H9 (cell line): ENCODE data around the gene PLEKHF1. TPM values are rescaled to one million over a fixed set of nuclear protein-coding genes. Genes with fewer than 3 reads are reported as not detected.

Experiments used
- DNase-seq: peaks from one replicate; pipeline ENCODE4 v3.0.0-alpha.2; 2017
- H2AFZ ChIP-seq: one replicate; pipeline ENCODE4 v1.6.1; 2013; ENCODE audit warnings: mild to moderate bottlenecking, low read length, control low read depth, moderate library complexity
- H2AK5ac ChIP-seq: 2 replicates; pipeline ENCODE4 v1.6.1; 2013; ENCODE audit warnings: low read length, control low read depth, mixed read lengths; ENCODE audit not compliant: insufficient read length
- H2BK120ac ChIP-seq: one replicate; pipeline ENCODE4 v1.6.1; 2013; ENCODE audit warnings: low read depth, mild to moderate bottlenecking, low read length, control low read depth, inconsistent platforms; ENCODE audit not compliant: poor library complexity, severe bottlenecking
- H2BK12ac ChIP-seq: 2 replicates; pipeline ENCODE4 v1.6.1; 2013; ENCODE audit warnings: low read length, control low read depth, mixed read lengths, low read depth; ENCODE audit not compliant: insufficient read length
- H2BK15ac ChIP-seq: 2 replicates; pipeline ENCODE4 v1.6.1; 2013; ENCODE audit warnings: low read depth, low read length, control low read depth
- H2BK20ac ChIP-seq: one replicate; pipeline ENCODE4 v1.6.1; 2013; ENCODE audit warnings: low read depth, mild to moderate bottlenecking, low read length, control low read depth, inconsistent platforms; ENCODE audit not compliant: poor library complexity, severe bottlenecking
- H2BK5ac ChIP-seq: 2 replicates; pipeline ENCODE4 v1.6.1; 2013; ENCODE audit warnings: low read length, control low read depth, mixed read lengths; ENCODE audit not compliant: insufficient read length
- H3K14ac ChIP-seq: 2 replicates; pipeline ENCODE4 v1.6.1; 2013; ENCODE audit warnings: low read length, control low read depth; ENCODE audit not compliant: insufficient read depth
- H3K18ac ChIP-seq: 2 replicates; pipeline ENCODE4 v1.6.1; 2013; ENCODE audit warnings: low read depth, mild to moderate bottlenecking, mixed read lengths, low read length, control low read depth; ENCODE audit not compliant: insufficient read length
- H3K23ac ChIP-seq: 2 replicates; pipeline ENCODE4 v1.6.1; 2013; ENCODE audit warnings: low read length, control low read depth, mixed read lengths, low read depth; ENCODE audit not compliant: insufficient read length
- H3K23me2 ChIP-seq: 2 replicates; pipeline ENCODE4 v1.6.1; 2013; ENCODE audit warnings: low read depth, mild to moderate bottlenecking, mixed read lengths, low read length, control low read depth; ENCODE audit not compliant: insufficient read length, poor library complexity, severe bottlenecking
- H3K27ac ChIP-seq: 2 replicates; pipeline ENCODE4 v1.5.1; 2013; ENCODE audit warnings: low read length, control low read depth, mixed read lengths, low read depth; ENCODE audit not compliant: insufficient read length
- H3K27me3 ChIP-seq: 2 replicates; pipeline ENCODE4 v1.6.1; 2013; ENCODE audit warnings: low read length, control low read depth, inconsistent platforms; ENCODE audit not compliant: insufficient read depth
- H3K4ac ChIP-seq: 2 replicates; pipeline ENCODE4 v1.6.1; 2013; ENCODE audit warnings: low read depth, mild to moderate bottlenecking, control low read depth, inconsistent platforms, low read length, moderate library complexity
- H3K4me1 ChIP-seq: 2 replicates; pipeline ENCODE4 v1.6.1; 2013; ENCODE audit warnings: low read length, control low read depth, inconsistent platforms; ENCODE audit not compliant: insufficient read depth
- H3K4me2 ChIP-seq: 2 replicates; pipeline ENCODE4 v1.6.1; 2013; ENCODE audit warnings: low read length, control low read depth, mixed read lengths; ENCODE audit not compliant: insufficient read length, insufficient read depth
- H3K56ac ChIP-seq: 2 replicates; pipeline ENCODE4 v1.6.1; 2013; ENCODE audit warnings: low read depth, mild to moderate bottlenecking, mixed read lengths, low read length, control low read depth; ENCODE audit not compliant: insufficient read length
- H3K79me1 ChIP-seq: 2 replicates; pipeline ENCODE4 v1.6.1; 2013; ENCODE audit warnings: low read depth, mild to moderate bottlenecking, moderate library complexity, low read length, control low read depth, inconsistent platforms; ENCODE audit not compliant: insufficient read depth, poor library complexity, severe bottlenecking
- H3K79me2 ChIP-seq: 2 replicates; pipeline ENCODE4 v1.6.1; 2013; ENCODE audit warnings: low read length, control low read depth, inconsistent platforms; ENCODE audit not compliant: insufficient read depth
- H3K9ac ChIP-seq: 2 replicates; pipeline ENCODE4 v1.6.1; 2013; ENCODE audit warnings: low read length, control low read depth, mixed read lengths; ENCODE audit not compliant: insufficient read length; ENCODE audit errors: extremely low read depth
- H3K9me3 ChIP-seq: one replicate; pipeline ENCODE4 v1.6.1; 2013; ENCODE audit warnings: low read depth, low read length, inconsistent platforms; ENCODE audit not compliant: control insufficient read depth
- H3T11ph ChIP-seq: one replicate; pipeline ENCODE4 v1.6.1; 2013; ENCODE audit warnings: mild to moderate bottlenecking, low read length, control low read depth, inconsistent platforms
- H4K20me1 ChIP-seq: one replicate; pipeline ENCODE4 v1.6.1; 2013; ENCODE audit not compliant: control insufficient read depth, insufficient read length, insufficient read depth
- H4K5ac ChIP-seq: 2 replicates; pipeline ENCODE4 v1.6.1; 2013; ENCODE audit warnings: low read depth, mild to moderate bottlenecking, mixed read lengths, low read length, control low read depth; ENCODE audit not compliant: insufficient read length
- H4K8ac ChIP-seq: replicated peaks from 2 replicates; pipeline ENCODE4 v1.6.1; 2013; ENCODE audit warnings: low read length, control low read depth, mixed read lengths, low read depth; ENCODE audit not compliant: insufficient read length
- H4K91ac ChIP-seq: 2 replicates; pipeline ENCODE4 v1.6.1; 2013; ENCODE audit warnings: low read depth, mild to moderate bottlenecking, moderate library complexity, mixed read lengths, low read length, control low read depth; ENCODE audit not compliant: insufficient read length
- H3K27ac Mint-ChIP-seq, 3 experiments: 2 replicates in 2 of 3; 3 replicates in 1 of 3; pipeline ENCODE4 v1.8.0; 2020 to 2021; ENCODE audit warnings: mixed read lengths in 3 of 3, mild to moderate bottlenecking in 1 of 3, moderate library complexity in 1 of 3
- H3K27me3 Mint-ChIP-seq: 2 replicates; pipeline ENCODE4 v1.8.0; 2021; ENCODE audit warnings: low read depth, mild to moderate bottlenecking, moderate library complexity, mixed read lengths
- H3K36me3 Mint-ChIP-seq, 3 experiments: 2 replicates in 2 of 3; 3 replicates in 1 of 3; pipeline ENCODE4 v1.8.0; 2020 to 2021; ENCODE audit warnings: low read depth in 3 of 3, mixed read lengths in 3 of 3; ENCODE audit not compliant: insufficient read depth in 1 of 3
- H3K4me1 Mint-ChIP-seq, 2 experiments: 2 replicates each; pipeline ENCODE4 v1.8.0; 2020; ENCODE audit warnings: mixed read lengths in 2 of 2
- H3K4me3 Mint-ChIP-seq, 2 experiments: 2 replicates in 1 of 2; 3 replicates in 1 of 2; pipeline ENCODE4 v1.8.0; 2020 to 2021; ENCODE audit warnings: mild to moderate bottlenecking in 2 of 2, mixed read lengths in 2 of 2, moderate library complexity in 1 of 2
- H3K9me3 Mint-ChIP-seq, 2 experiments: 2 replicates in 1 of 2; 3 replicates in 1 of 2; pipeline ENCODE4 v1.8.0; 2020; ENCODE audit warnings: mild to moderate bottlenecking in 2 of 2, mixed read lengths in 2 of 2, moderate library complexity in 1 of 2
- WGBS: extraction: QIAGEN DNeasy Blood & Tissue Kit; methylation state at CpG from one replicate; pipeline ENCODE4 v1.1.7; 2013; ENCODE audit warnings: missing lambda C conversion rate, low lambda C conversion rate, mixed read lengths; ENCODE audit not compliant: insufficient read length; ENCODE audit errors: extremely low coverage; 5-methylcytosine and 5-hydroxymethylcytosine counted together
- total RNA-seq: library from RNA; stranded (reverse); gene quantifications from 2 replicates; pipeline ENCODE4 v1.2.1, GENCODE V29; 2021
- TF ChIP-seq, protein P1 (sequence below): fragments of 200-600 bp; sonication (generic); conservative IDR thresholded peaks from 3 replicates; pipeline ENCODE4 v1.8.0; 2021; ENCODE audit warnings: antibody characterized with exemption, mild to moderate bottlenecking

Gene PLEKHF1
- total RNA-seq, 1 experiment from 2014 or later = 4.9 TPM

DNA sequence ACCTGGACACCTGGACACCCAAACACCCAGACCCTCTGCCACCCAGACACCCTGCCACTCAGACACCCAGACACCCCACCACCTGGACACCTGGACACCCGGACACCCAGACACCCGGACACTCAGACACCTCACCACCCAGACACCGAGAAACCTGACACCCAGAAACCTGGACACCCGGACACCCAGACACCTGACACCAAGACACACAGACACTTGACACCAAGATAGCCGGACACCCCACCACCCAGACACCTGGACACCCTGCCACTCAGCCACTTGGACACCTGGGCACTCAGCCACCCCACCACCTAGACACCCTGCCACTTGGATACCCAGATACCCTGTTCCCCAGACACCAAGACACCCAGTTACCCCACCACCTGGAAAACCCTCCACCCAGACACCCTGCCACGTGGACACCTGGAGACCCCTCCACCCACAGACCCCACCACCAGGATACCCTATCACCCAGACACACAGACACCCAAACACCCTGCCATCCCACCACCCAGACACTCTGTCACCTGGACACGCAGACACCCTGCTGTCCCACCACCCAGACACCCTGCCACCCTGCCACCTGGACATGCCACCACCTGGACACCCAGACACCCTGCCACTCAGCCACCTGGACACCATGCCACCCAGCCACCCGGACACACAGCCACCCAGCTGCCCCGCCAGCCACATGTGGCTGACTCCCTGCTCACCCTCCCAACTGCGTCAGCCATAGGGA is 32.4 kb downstream of the PLEKHF1 start:
- Histone ChIP-seq H3K4me2 (no peak overlapping the region), H2BK20ac (no peak overlapping the region), H2BK120ac (no peak overlapping the region), H2BK15ac (no peak overlapping the region), H4K8ac (no peak overlapping the region), H2BK5ac (no peak overlapping the region), H4K91ac (no peak overlapping the region), H3K27me3 (no peaks in the 10 kb centered on the region), H2AK5ac (no peak overlapping the region), H3K79me2 (no peaks in the 10 kb centered on the region), H4K20me1 (no peaks in the 10 kb centered on the region), H4K5ac (no peak overlapping the region), H3K4ac (no peak overlapping the region), H3T11ph (no peak overlapping the region), H3K56ac (no peak overlapping the region), H3K14ac (no peak overlapping the region; the same call in 1 of the 2 replicates), H3K27ac (no peak overlapping the region), H3K23ac (no peak overlapping the region), H3K18ac (no peak overlapping the region), H3K4me1 (no peaks in the 10 kb centered on the region), H3K79me1 (no peaks in the 10 kb centered on the region), H2AFZ (no peak overlapping the region), H2BK12ac (no peak overlapping the region), H3K23me2 (no peaks in the 10 kb centered on the region), H3K9ac (no peak overlapping the region), H3K9me3 (no peaks in the 10 kb centered on the region)
- TF ChIP-seq, protein P1, sequence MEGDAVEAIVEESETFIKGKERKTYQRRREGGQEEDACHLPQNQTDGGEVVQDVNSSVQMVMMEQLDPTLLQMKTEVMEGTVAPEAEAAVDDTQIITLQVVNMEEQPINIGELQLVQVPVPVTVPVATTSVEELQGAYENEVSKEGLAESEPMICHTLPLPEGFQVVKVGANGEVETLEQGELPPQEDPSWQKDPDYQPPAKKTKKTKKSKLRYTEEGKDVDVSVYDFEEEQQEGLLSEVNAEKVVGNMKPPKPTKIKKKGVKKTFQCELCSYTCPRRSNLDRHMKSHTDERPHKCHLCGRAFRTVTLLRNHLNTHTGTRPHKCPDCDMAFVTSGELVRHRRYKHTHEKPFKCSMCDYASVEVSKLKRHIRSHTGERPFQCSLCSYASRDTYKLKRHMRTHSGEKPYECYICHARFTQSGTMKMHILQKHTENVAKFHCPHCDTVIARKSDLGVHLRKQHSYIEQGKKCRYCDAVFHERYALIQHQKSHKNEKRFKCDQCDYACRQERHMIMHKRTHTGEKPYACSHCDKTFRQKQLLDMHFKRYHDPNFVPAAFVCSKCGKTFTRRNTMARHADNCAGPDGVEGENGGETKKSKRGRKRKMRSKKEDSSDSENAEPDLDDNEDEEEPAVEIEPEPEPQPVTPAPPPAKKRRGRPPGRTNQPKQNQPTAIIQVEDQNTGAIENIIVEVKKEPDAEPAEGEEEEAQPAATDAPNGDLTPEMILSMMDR = no peak
- DNase-seq = no peak
- Mint-ChIP-seq H3K27ac (no peak overlapping the region), H3K9me3 (peaks cover 6 to 7% of the 10 kb centered on the region in 2 experiments; a peak in 4 of 5 replicates), H3K27me3 (no peaks in the 10 kb centered on the region), H3K4me1 (peaks cover 0 to 4% of the 10 kb centered on the region in 2 experiments; a peak in 2 of 4 replicates), H3K4me3 (no peak overlapping the region), H3K36me3 (no peaks in the 10 kb centered on the region)
- no CpG with 5 or more reads among the region's 10 CpGs for WGBS
